Thoracic aorta (tissue), 2 donors: ENCODE results near the gene PPP1R12A. TPM values are rescaled to one million over a fixed set of nuclear protein-coding genes. Genes with fewer than 3 reads are reported as not detected.

Experiments
- ATAC-seq: fragments of 150-250 bp; one replicate; pipeline ENCODE4 v1.8.0; 2017; ENCODE audit warnings: low read depth; ENCODE audit not compliant: insufficient number of reproducible peaks, low FRiP score
- DNase-seq: peaks from one replicate; pipeline ENCODE4 v3.0.0-alpha.2; 2020; ENCODE audit warnings: low spot score
- H3K27ac ChIP-seq, 2 donors: fragments of 200-600 bp; sonication (generic); 1 replicate in 1 of 2; 2 replicates in 1 of 2; pipeline ENCODE4 v1.5.1; 2016; ENCODE audit warnings: mild to moderate bottlenecking in 2 of 2, moderate library complexity in 2 of 2
- H3K27me3 ChIP-seq: fragments of 200-600 bp; sonication (generic); replicated peaks from 2 replicates; pipeline ENCODE4 v1.6.0; 2016; ENCODE audit warnings: mild to moderate bottlenecking; ENCODE audit not compliant: insufficient read depth
- H3K36me3 ChIP-seq: fragments of 200-600 bp; sonication (generic); one replicate; pipeline ENCODE4 v1.5.1; 2016
- H3K4me1 ChIP-seq, 2 donors: fragments of 200-600 bp; sonication (generic); 1 replicate in 1 of 2; 2 replicates in 1 of 2; pipeline versions ENCODE4 v1.5.1 to v1.6.0; 2016; ENCODE audit warnings: low read depth in 2 of 2, mild to moderate bottlenecking in 1 of 2; ENCODE audit not compliant: control insufficient read depth in 1 of 2
- H3K4me3 ChIP-seq: fragments of 200-600 bp; sonication (generic); 2 replicates; pipeline ENCODE4 v1.5.1; 2016; ENCODE audit warnings: mild to moderate bottlenecking
- H3K9me3 ChIP-seq: fragments of 200-600 bp; sonication (generic); 2 replicates; pipeline ENCODE4 v1.5.1; 2016
- total RNA-seq, 2 donors: library from RNA; depleted of rRNA; stranded (reverse); fragments of >200 nt; gene quantifications; one replicate each; pipeline versions ENCODE4 v1.1.0 to v1.2.3, GENCODE V29; 2016
- TF ChIP-seq, protein P1 (sequence below): fragments of 200-600 bp; sonication (generic); IDR thresholded peaks from one replicate; pipeline ENCODE4 v1.5.1; 2019; ENCODE audit warnings: antibody characterized with exemption

The PPP1R12A gene
- total RNA-seq, 2 donors from 2014 or later, result 151 to 199 TPM

DNA sequence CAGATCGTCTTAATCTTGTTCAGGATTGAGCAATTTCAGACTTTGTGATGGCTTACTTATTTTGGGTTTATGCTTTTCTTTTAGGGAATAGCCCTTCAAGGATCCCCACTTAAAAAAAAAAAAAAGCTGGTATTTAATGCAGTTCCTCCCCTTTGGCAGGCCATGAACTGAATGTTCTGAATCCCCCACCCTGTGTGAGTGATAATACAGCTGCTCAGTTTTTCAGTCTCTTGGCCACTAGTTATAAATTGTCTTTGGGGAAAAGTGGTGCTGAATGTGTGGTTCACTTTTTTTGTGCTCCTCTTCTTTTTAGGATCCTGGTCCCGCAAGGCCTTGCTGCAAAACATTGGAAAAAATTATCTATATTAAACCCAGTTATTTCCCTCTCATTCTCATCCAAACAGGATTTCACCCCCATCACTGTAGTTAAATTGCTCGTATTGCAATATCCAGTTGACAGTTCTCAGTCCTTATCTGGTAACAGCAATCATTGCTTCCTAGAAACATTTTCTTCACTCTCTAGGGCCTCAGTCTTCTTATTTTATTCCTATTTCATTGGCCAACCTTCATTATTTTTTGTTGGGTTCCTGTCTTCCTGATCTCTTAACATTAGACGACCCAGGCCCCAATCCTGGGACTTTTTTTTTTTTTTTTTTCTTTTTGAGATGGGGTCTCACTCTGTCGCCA is 171.0 kb downstream of the PPP1R12A start:
- Histone ChIP-seq H3K4me3 (no peak overlapping the region), H3K4me1 (peaks cover 0 to 13% of the 10 kb centered on the region in 2 donors), H3K36me3 (no peaks in the 10 kb centered on the region), H3K9me3 (no peaks in the 10 kb centered on the region), H3K27ac (no peak overlapping the region), H3K27me3 (no peaks in the 10 kb centered on the region)
- TF ChIP-seq, protein P1, sequence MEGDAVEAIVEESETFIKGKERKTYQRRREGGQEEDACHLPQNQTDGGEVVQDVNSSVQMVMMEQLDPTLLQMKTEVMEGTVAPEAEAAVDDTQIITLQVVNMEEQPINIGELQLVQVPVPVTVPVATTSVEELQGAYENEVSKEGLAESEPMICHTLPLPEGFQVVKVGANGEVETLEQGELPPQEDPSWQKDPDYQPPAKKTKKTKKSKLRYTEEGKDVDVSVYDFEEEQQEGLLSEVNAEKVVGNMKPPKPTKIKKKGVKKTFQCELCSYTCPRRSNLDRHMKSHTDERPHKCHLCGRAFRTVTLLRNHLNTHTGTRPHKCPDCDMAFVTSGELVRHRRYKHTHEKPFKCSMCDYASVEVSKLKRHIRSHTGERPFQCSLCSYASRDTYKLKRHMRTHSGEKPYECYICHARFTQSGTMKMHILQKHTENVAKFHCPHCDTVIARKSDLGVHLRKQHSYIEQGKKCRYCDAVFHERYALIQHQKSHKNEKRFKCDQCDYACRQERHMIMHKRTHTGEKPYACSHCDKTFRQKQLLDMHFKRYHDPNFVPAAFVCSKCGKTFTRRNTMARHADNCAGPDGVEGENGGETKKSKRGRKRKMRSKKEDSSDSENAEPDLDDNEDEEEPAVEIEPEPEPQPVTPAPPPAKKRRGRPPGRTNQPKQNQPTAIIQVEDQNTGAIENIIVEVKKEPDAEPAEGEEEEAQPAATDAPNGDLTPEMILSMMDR, result no peak
- no peak for DNase-seq
- ATAC-seq, result no peak

DNA sequence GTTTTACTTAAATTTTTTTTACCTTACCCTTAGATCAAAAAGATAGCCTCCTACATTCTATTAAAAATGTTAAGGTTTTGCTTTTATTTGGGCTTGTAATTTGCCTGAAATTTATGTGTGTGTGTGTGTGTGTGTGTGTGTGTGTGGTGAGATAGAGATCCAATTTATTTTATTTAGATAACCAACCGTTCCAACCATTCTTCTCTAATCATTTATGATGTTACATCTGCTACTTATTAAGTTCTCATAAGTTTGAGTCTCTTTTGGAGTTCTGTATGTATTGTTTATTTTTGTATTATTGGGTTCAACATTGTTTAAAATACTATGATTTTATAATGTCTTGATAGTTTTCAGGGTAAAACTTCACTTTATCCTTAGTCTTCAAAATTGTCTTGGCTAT is 173.6 kb downstream of the PPP1R12A start:
- Histone ChIP-seq H3K36me3 (no peaks in the 10 kb centered on the region), H3K27me3 (no peaks in the 10 kb centered on the region), H3K27ac (no peak overlapping the region), H3K4me3 (no peak overlapping the region), H3K9me3 (peaks cover 9% of the 10 kb centered on the region), H3K4me1 (peaks cover 0 to 7% of the 10 kb centered on the region in 2 donors)
- no peak for ATAC-seq
- TF ChIP-seq, protein P1, result no peak
- DNase-seq, result no peak

DNA sequence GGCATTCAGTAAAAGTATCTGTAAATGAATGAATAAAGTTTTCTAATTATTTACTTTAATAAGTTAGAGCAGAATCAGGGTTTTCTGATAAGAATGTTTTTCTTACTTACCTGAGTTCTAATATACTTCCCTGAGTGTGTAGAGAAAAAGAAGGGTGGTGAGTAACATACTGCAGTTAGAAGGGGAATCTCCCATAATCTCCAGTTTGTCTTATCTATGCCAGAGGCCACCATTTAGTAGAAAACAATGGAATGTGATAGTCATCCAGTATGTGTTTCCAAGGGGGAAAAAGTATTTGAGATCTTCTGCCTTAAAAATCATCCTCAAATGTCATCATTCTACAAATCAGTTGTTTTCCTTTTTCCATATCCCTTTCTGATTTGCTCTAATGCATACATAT is 187.6 kb downstream of the PPP1R12A start:
- no peak for ATAC-seq
- TF ChIP-seq, protein P1, result no peak

DNA sequence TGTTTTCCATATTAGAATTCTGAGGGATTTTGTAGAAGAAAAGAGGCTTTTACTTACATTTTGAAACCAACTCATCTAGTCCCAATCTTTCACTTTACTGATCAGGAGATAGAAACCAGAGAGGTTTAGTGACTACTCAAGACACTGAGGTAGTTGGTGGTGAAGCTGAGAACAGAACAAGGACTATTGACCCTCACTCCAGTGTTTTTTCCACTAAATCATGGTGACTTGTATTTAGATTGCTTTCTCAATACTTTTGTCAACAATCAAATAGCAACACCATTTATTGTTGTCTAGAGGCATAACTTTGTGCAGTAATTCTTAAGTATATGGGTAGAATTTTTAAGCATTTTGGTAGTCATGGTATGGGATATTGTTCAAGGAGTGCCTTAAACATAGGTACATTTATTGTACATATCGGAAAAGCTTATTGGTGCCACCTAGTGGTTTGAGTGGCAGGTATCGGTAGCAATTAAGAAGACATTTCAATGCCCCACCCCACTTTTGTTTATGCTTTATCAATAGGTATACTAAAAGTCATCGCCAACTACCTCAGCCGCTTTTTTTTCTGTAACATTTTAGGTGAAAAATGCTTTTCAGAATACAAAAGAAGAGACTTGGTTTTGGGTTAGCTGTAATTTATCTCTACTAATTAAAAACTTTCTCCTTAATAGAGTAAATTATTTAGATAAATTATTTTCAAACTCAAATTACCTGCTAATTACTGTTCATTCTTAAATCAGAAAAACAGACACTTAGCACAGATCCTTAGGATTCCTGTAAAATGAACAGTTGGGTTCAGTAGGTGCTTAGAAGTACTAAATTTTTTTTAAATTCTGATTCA is 196.8 kb downstream of the PPP1R12A start:
- TF ChIP-seq, protein P1, result peak; percentile 63
- Histone ChIP-seq H3K4me1 (peaks cover 0 to 2% of the 10 kb centered on the region in 2 donors), H3K36me3 (no peaks in the 10 kb centered on the region), H3K4me3 (no peak overlapping the region), H3K27me3 (no peaks in the 10 kb centered on the region), H3K27ac (no peak overlapping the region), H3K9me3 (no peaks in the 10 kb centered on the region)
- DNase-seq, result no peak
- ATAC-seq, result no peak

More for the DNA sequence above, 187.6 kb downstream of the PPP1R12A start:
- H3K4me1 ChIP-seq, result no peaks in the 10 kb centered on the region
- no peak overlapping the region for H3K4me3 ChIP-seq
- no peak for DNase-seq
- no peaks in the 10 kb centered on the region for H3K36me3 ChIP-seq
- H3K9me3 ChIP-seq, result no peaks in the 10 kb centered on the region
- no peaks in the 10 kb centered on the region for H3K27me3 ChIP-seq
- H3K27ac ChIP-seq, result no peak overlapping the region

DNA sequence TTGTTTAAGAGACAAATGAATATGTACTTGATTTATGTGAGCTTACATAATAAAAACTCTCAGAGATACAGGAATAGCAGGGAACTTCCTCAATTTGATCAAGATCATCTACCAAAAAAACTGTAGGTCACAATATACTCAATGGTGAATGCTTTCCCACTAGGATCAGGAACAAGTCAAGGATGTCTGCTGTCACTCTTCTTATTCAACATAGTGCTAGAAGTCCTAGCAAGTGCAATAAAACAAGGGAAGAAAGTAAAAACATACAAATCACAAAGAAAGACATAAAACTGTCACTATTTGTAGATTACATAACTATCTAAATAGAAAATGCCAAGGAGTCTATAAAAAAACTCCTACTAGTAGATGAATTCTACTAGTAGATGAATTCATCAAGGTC is 202.3 kb downstream of the PPP1R12A start:
- no peak overlapping the region for H3K27ac ChIP-seq
- no peak for ATAC-seq
- DNase-seq, result no peak
- TF ChIP-seq, protein P1, result no peak
- H3K9me3 ChIP-seq, result no peaks in the 10 kb centered on the region
- H3K4me3 ChIP-seq, result no peak overlapping the region
- H3K36me3 ChIP-seq, result no peaks in the 10 kb centered on the region
- no peaks in the 10 kb centered on the region for H3K27me3 ChIP-seq
- no peaks in the 10 kb centered on the region for H3K4me1 ChIP-seq
